ENCODE measurements around the gene LRRC74A.

- no peak for TF ChIP-seq POLR2A (IDR thresholded peaks at IDR 0.05)
- TF ChIP-seq CTCF (IDR thresholded peaks at IDR 0.05): no peak
- TF ChIP-seq EP300 (IDR thresholded peaks at IDR 0.05): no peak
Observed at GRCh38 chr14:76901171-76902055, 75.2 kb downstream of the LRRC74A start.

Measured in ovary (tissue), 3 donors.